GM23338 (cell line): ENCODE data around the gene RPL27. TPM values are rescaled to one million over a fixed set of nuclear protein-coding genes. Genes with fewer than 3 reads are reported as not detected.

ENCODE experiments used
- ATAC-seq: fragments of 200-7000 bp; cut with Tn5 transposase; 3 replicates; pipeline ENCODE4 v1.9.1; 2020
- DNase-seq: peaks from one replicate; pipeline ENCODE4 v3.0.0-alpha.2; 2015; ENCODE audit warnings: low spot score
- H2AFZ ChIP-seq: fragments of 200-600 bp; sonication (generic); 2 replicates; pipeline ENCODE4 v1.8.0; 2016; ENCODE audit warnings: antibody characterized with exemption, mild to moderate bottlenecking, moderate library complexity
- H3F3A ChIP-seq: fragments of 200-600 bp; sonication (generic); replicated peaks from 2 replicates; pipeline ENCODE4 v1.8.0; 2017; ENCODE audit warnings: antibody characterized with exemption, mixed run types, low read depth
- H3K27ac ChIP-seq: fragments of 200-600 bp; sonication (generic); 2 replicates; pipeline ENCODE4 v1.6.1; 2016; ENCODE audit warnings: low read depth
- H3K27me3 ChIP-seq: fragments of 200-600 bp; sonication (generic); 2 replicates; pipeline ENCODE4 v1.8.0; 2016; ENCODE audit warnings: mild to moderate bottlenecking, mixed run types, moderate library complexity; ENCODE audit not compliant: insufficient read depth
- H3K36me3 ChIP-seq: fragments of 200-600 bp; sonication (generic); 2 replicates; pipeline ENCODE4 v1.8.0; 2016; ENCODE audit warnings: mild to moderate bottlenecking; ENCODE audit not compliant: insufficient read depth
- H3K4me1 ChIP-seq: fragments of 200-600 bp; sonication (generic); 2 replicates; pipeline ENCODE4 v1.8.0; 2016; ENCODE audit warnings: mild to moderate bottlenecking, moderate library complexity; ENCODE audit not compliant: insufficient read depth
- H3K4me2 ChIP-seq: fragments of 200-600 bp; sonication (generic); 2 replicates; pipeline ENCODE4 v1.7.1; 2017; ENCODE audit warnings: mixed run types
- H3K4me3 ChIP-seq: fragments of 200-600 bp; sonication (generic); 2 replicates; pipeline ENCODE4 v1.6.1; 2016; ENCODE audit warnings: mixed run types
- H3K79me2 ChIP-seq: fragments of 200-600 bp; sonication (generic); replicated peaks from 2 replicates; pipeline ENCODE4 v1.8.0; 2017; ENCODE audit warnings: mild to moderate bottlenecking; ENCODE audit not compliant: insufficient read depth
- H3K9me2 ChIP-seq: fragments of 200-600 bp; sonication (generic); 2 replicates; pipeline ENCODE4 v1.8.0; 2017; ENCODE audit not compliant: insufficient read depth
- H4K20me1 ChIP-seq: fragments of 200-600 bp; sonication (generic); replicated peaks from 2 replicates; pipeline ENCODE4 v1.8.0; 2017; ENCODE audit warnings: mild to moderate bottlenecking; ENCODE audit not compliant: insufficient read depth
- H3K27ac Mint-ChIP-seq: 2 replicates; pipeline ENCODE4 v1.8.0; 2020; ENCODE audit warnings: inconsistent platforms, mild to moderate bottlenecking, moderate library complexity, mixed read lengths
- H3K27me3 Mint-ChIP-seq: 3 replicates; pipeline ENCODE4 v1.8.0; 2022; ENCODE audit warnings: low read depth, mild to moderate bottlenecking, moderate library complexity, mixed read lengths, inconsistent platforms; ENCODE audit not compliant: insufficient read depth, poor library complexity
- H3K36me3 Mint-ChIP-seq: 3 replicates; pipeline ENCODE4 v1.8.0; 2021; ENCODE audit warnings: low read depth, mild to moderate bottlenecking, inconsistent platforms, moderate library complexity, mixed read lengths
- H3K4me1 Mint-ChIP-seq: 3 replicates; pipeline ENCODE4 v1.8.0; 2020; ENCODE audit warnings: mild to moderate bottlenecking, inconsistent platforms, mixed read lengths
- H3K4me3 Mint-ChIP-seq: 3 replicates; pipeline ENCODE4 v1.8.0; 2021; ENCODE audit warnings: moderate library complexity, mild to moderate bottlenecking, inconsistent platforms, mixed read lengths
- H3K9me3 Mint-ChIP-seq: 3 replicates; pipeline ENCODE4 v1.8.0; 2020; ENCODE audit warnings: moderate library complexity, mild to moderate bottlenecking, inconsistent platforms, mixed read lengths
- CREB1 ChIP-seq: fragments of 250-450 bp; sonication (Bioruptor Pico); IDR thresholded peaks from 2 replicates; pipeline ENCODE4 v1.5.0; 2020; ENCODE audit warnings: low read depth, mild to moderate bottlenecking, moderate library complexity
- ETS1 ChIP-seq: IDR thresholded peaks from 2 replicates; pipeline ENCODE4 v1.6.1; 2016; ENCODE audit warnings: antibody characterized with exemption
- EZH2 ChIP-seq: fragments of 200-600 bp; sonication (generic); IDR thresholded peaks from one replicate; pipeline ENCODE4 v1.8.0; 2017; ENCODE audit warnings: antibody characterized with exemption, mild to moderate bottlenecking, low read depth; ENCODE audit not compliant: unreplicated experiment
- JUNB ChIP-seq: IDR thresholded peaks from one replicate; pipeline ENCODE4 v1.6.1; 2016; ENCODE audit warnings: antibody characterized with exemption; ENCODE audit not compliant: unreplicated experiment
- NANOG ChIP-seq: IDR thresholded peaks from 2 replicates; pipeline ENCODE4 v1.6.1; 2016; ENCODE audit warnings: antibody characterized with exemption, borderline replicate concordance
- POLR2AphosphoS5 ChIP-seq: IDR thresholded peaks from 2 replicates; pipeline ENCODE4 v1.6.1; 2016; ENCODE audit warnings: antibody characterized with exemption, low read depth
- REST ChIP-seq: IDR thresholded peaks from one replicate; pipeline ENCODE4 v1.6.1; 2018; ENCODE audit warnings: antibody characterized with exemption; ENCODE audit not compliant: unreplicated experiment
- STAT1 ChIP-seq: IDR thresholded peaks from one replicate; pipeline ENCODE4 v1.6.1; 2016; ENCODE audit warnings: antibody characterized with exemption; ENCODE audit not compliant: unreplicated experiment
- ZNF114 ChIP-seq: fragments of 250-450 bp; sonication (Bioruptor Pico); IDR thresholded peaks from 2 replicates; pipeline ENCODE4 v1.5.0; 2020; ENCODE audit warnings: mild to moderate bottlenecking, moderate library complexity
- ZNF331 ChIP-seq: fragments of 250-450 bp; sonication (Bioruptor Pico); IDR thresholded peaks from 2 replicates; pipeline ENCODE4 v1.5.0; 2020; ENCODE audit warnings: low read depth, mild to moderate bottlenecking, moderate library complexity
- ZNF462 ChIP-seq: fragments of 250-450 bp; sonication (Bioruptor Pico); IDR thresholded peaks from 2 replicates; pipeline ENCODE4 v1.5.0; 2020; ENCODE audit warnings: mild to moderate bottlenecking, moderate library complexity
- polyA plus RNA-seq: library from polyadenylated mRNA; unstranded; fragments of >200 nt; fragmentation: Nextera tagmentation; extraction: Ambion mirVana; gene quantifications from 2 replicates; pipeline ENCODE4 v1.2.1, GENCODE V29; 2016
- total RNA-seq: library from RNA; depleted of rRNA; stranded (reverse); fragments of >200 nt; shearing (Covaris generic); gene quantifications from 2 replicates; pipeline ENCODE4 v1.2.3, GENCODE V29; 2014

RPL27 gene
- total and polyA plus RNA-seq, 2 experiments from 2014 or later, result 1,784 to 2,722 TPM

GRCh38 chr17:42982266-42982665 is 16.0 kb upstream of the RPL27 start (continued):
- TF ChIP-seq REST (no peak), NANOG (no peak), ZNF331 (CRISPR knock-in tag) (no peak), ZNF114 (CRISPR knock-in tag) (no peak), EZH2 (no peak), POLR2AphosphoS5 (no peak)

- DNase-seq (no peak), ATAC-seq (no peak)
- Mint-ChIP-seq H3K27ac (no peak overlapping the region), H3K27me3 (peaks cover 12% of the 10 kb centered on the region), H3K4me3 (no peak overlapping the region), H3K36me3 (peaks cover 47% of the 10 kb centered on the region), H3K4me1 (peaks cover 10% of the 10 kb centered on the region), H3K9me3 (no peaks in the 10 kb centered on the region; the same call in 2 of the 3 replicates)
- Histone ChIP-seq H3K4me2 (no peak overlapping the region), H3K4me1 (peaks cover 6% of the 10 kb centered on the region; the same call in 1 of the 2 replicates), H4K20me1 (0 out of 2 replicates have a peak, but pooled peaks cover 4% of the 10 kb centered on the region), H3F3A (peaks cover 4% of the 10 kb centered on the region; the same call in 1 of the 2 replicates), H3K36me3 (peaks cover 23% of the 10 kb centered on the region), H3K27ac (no peak overlapping the region), H3K79me2 (peaks cover 33% of the 10 kb centered on the region), H3K4me3 (no peak overlapping the region), H3K27me3 (no peaks in the 10 kb centered on the region), H2AFZ (no peak overlapping the region), H3K9me2 (no peaks in the 10 kb centered on the region)
- TF ChIP-seq ETS1 (no peak), STAT1 (no peak), ZNF462 (no peak), JUNB (no peak), CREB1 (CRISPR knock-in tag) (no peak), POLR2AphosphoS5 (no peak), REST (no peak), ZNF331 (CRISPR knock-in tag) (no peak), EZH2 (no peak)
Observed at GRCh38 chr17:42985225-42985624, 13.0 kb upstream of the RPL27 start.
